Liver (tissue), 9 donors: ENCODE measurements around the gene VSIG10L2. TPM values are rescaled to one million over a fixed set of nuclear protein-coding genes. Genes with fewer than 3 reads are reported as not detected.
"Not testable (repeated sequence)": the region's sequence is repeated elsewhere in the genome, so short reads cannot be mapped to it uniquely, and the experiment has no call there.

Experiments used
- DNase-seq: peaks from one replicate; pipeline ENCODE4 v3.0.0-alpha.2; 2017; ENCODE audit warnings: low spot score
- H3K27ac ChIP-seq, 2 donors: one replicate each; pipeline ENCODE4 v1.7.0; 2013; ENCODE audit warnings: inconsistent platforms in 2 of 2, low read length in 2 of 2, control low read depth in 1 of 2, low read depth in 1 of 2, mild to moderate bottlenecking in 1 of 2
- H3K27me3 ChIP-seq, 4 donors: one replicate each; pipeline versions ENCODE4 v1.6.1 to v1.7.0; 2013; ENCODE audit warnings: low read length in 3 of 4, inconsistent platforms in 1 of 4, mild to moderate bottlenecking in 1 of 4, moderate library complexity in 1 of 4; ENCODE audit not compliant: control insufficient read depth in 4 of 4, insufficient read depth in 4 of 4
- H3K36me3 ChIP-seq, 4 donors: one replicate each; pipeline versions ENCODE4 v1.6.1 to v1.7.0; 2013; ENCODE audit warnings: low read length in 3 of 4, mild to moderate bottlenecking in 3 of 4, low read depth in 1 of 4, moderate library complexity in 1 of 4; ENCODE audit not compliant: control insufficient read depth in 4 of 4, insufficient read depth in 3 of 4
- H3K4me1 ChIP-seq, 4 donors: one replicate each; pipeline versions ENCODE4 v1.6.1 to v1.7.0; 2013; ENCODE audit warnings: low read length in 3 of 4, mild to moderate bottlenecking in 3 of 4, moderate library complexity in 1 of 4; ENCODE audit not compliant: control insufficient read depth in 4 of 4, insufficient read depth in 4 of 4
- H3K4me3 ChIP-seq, 3 donors: one replicate each; pipeline versions ENCODE4 v1.6.1 to v1.7.0; 2013; ENCODE audit warnings: low read length in 3 of 3, control low read depth in 1 of 3, low read depth in 1 of 3, mild to moderate bottlenecking in 1 of 3
- H3K9ac ChIP-seq, 2 donors: one replicate each; pipeline ENCODE4 v1.7.0; 2013; ENCODE audit warnings: low read length in 2 of 2, mild to moderate bottlenecking in 2 of 2, moderate library complexity in 2 of 2, control low read depth in 1 of 2, low read depth in 1 of 2
- H3K9me3 ChIP-seq, 4 donors: one replicate each; pipeline versions ENCODE4 v1.6.1 to v1.7.0; 2013; ENCODE audit warnings: low read length in 3 of 4; ENCODE audit not compliant: control insufficient read depth in 4 of 4
- CTCF ChIP-seq: fragments of 150-350 bp; IDR thresholded peaks from 2 replicates; pipeline ENCODE4 v1.5.1; 2017; ENCODE audit warnings: improper control_type of control experiment, low read depth, low read length; ENCODE audit not compliant: missing input control
- FOXA1 ChIP-seq: IDR thresholded peaks from 2 replicates; pipeline ENCODE4 v1.6.1; 2016; ENCODE audit warnings: antibody characterized with exemption
- MAX ChIP-seq: IDR thresholded peaks from 2 replicates; pipeline ENCODE4 v1.6.1; 2016; ENCODE audit warnings: antibody characterized with exemption
- REST ChIP-seq: IDR thresholded peaks from 2 replicates; pipeline ENCODE4 v1.6.1; 2016; ENCODE audit warnings: antibody characterized with exemption, mild to moderate bottlenecking
- RXRA ChIP-seq, 2 donors: IDR thresholded peaks; 2 replicates each; pipeline ENCODE4 v1.6.1; 2017 to 2018; ENCODE audit warnings: antibody characterized with exemption in 2 of 2, mild to moderate bottlenecking in 1 of 2
- TAF1 ChIP-seq: conservative IDR thresholded peaks from 2 replicates; pipeline ENCODE4 v1.6.1; 2016; ENCODE audit warnings: antibody characterized with exemption, mild to moderate bottlenecking
- YY1 ChIP-seq: IDR thresholded peaks from 2 replicates; pipeline ENCODE4 v1.6.1; 2016; ENCODE audit warnings: antibody characterized with exemption, mild to moderate bottlenecking
- ZBTB33 ChIP-seq: IDR thresholded peaks from 2 replicates; pipeline ENCODE4 v1.6.1; 2016; ENCODE audit warnings: antibody characterized with exemption
- WGBS: extraction: QIAGEN DNeasy Blood & Tissue Kit; methylation state at CpG from one replicate; pipeline ENCODE4 v1.1.7; 2013; 5-methylcytosine and 5-hydroxymethylcytosine counted together
- polyA plus RNA-seq, 2 donors: library from polyadenylated mRNA; stranded (reverse) in 1 of 2; unstranded in 1 of 2; fragments of 200-250 nt in 1 of 2; fragments of >200 nt in 1 of 2; fragmentation: Nextera tagmentation in 1 of 2; extraction: Ambion mirVana in 1 of 2; gene quantifications; one replicate each; pipeline versions ENCODE4 v1.2.1 to v1.2.3, GENCODE V29; 2013 to 2015
- total RNA-seq, 2 donors: library from RNA; depleted of rRNA; stranded (reverse); fragments of >200 nt; gene quantifications; one replicate each; pipeline ENCODE4 v1.2.3, GENCODE V29; 2014
- donor health status: healthy.
- donor health status: healthy.
- donor health status: healthy.
- donor health status: healthy.
- donor health status: healthy.

VSIG10L2 gene
- total and polyA plus RNA-seq, 4 donors: not detected

- no peak for TF ChIP-seq REST
- TF ChIP-seq ZBTB33: no peak
- no peak for TF ChIP-seq RXRA (IDR thresholded peaks at IDR 0.05)
- TF ChIP-seq CTCF: no peak
- TF ChIP-seq FOXA1: no peak
Observed at GRCh38 chr11:125910226-125910849, 35.5 kb upstream of the VSIG10L2 start (continued).

- WGBS: 91% methylated on average over 3 of the region's 3 CpGs
Observed at GRCh38 chr11:125914601-125915000, 31.2 kb upstream of the VSIG10L2 start.

GRCh38 chr11:125916683-125917347 is 29.0 kb upstream of the VSIG10L2 start:
- no peaks in the 10 kb centered on the region for H3K4me1 ChIP-seq
- H3K9ac ChIP-seq: no peak overlapping the region
- H3K9me3 ChIP-seq: no peaks in the 10 kb centered on the region
- no peaks in the 10 kb centered on the region for H3K27me3 ChIP-seq
- no peak overlapping the region for H3K27ac ChIP-seq
- no peaks in the 10 kb centered on the region for H3K36me3 ChIP-seq
- DNase-seq: no peak
- WGBS: 78% methylated on average over 12 of the region's 12 CpGs
- no peak overlapping the region for H3K4me3 ChIP-seq
- no peak for TF ChIP-seq YY1
- TF ChIP-seq MAX: no peak
- no peak for TF ChIP-seq TAF1

More at GRCh38 chr11:125914601-125915000, 31.2 kb upstream of the VSIG10L2 start:
- not testable (repeated sequence) for H3K36me3 ChIP-seq, H3K27me3 ChIP-seq, H3K4me3 ChIP-seq, DNase-seq, H3K4me1 ChIP-seq, H3K9me3 ChIP-seq, H3K9ac ChIP-seq, H3K27ac ChIP-seq
